ENCODE results near the gene ZNF880. TPM values are rescaled to one million over a fixed set of nuclear protein-coding genes. Genes with fewer than 3 reads are reported as not detected.
"Not testable (repeated sequence)": the region's sequence is repeated elsewhere in the genome, so short reads cannot be mapped to it uniquely, and the experiment has no call there.

ZNF880 gene
- 17.5 TPM for polyA plus RNA-seq
- long read RNA-seq, donor 1, transcript ZNF880-202 (4 exons, 2,230 nt) = minor isoform, 5 of 13 reads
- long read RNA-seq, donor 1, transcript ZNF880-206 (4 exons, 953 nt) = major isoform, 7 of 13 reads
- long read RNA-seq, donor 1, partial matches to known transcripts = 0 of 13 reads
- long read RNA-seq, donor 1, other reads (novel, unspliced or antisense) = 0 of 13 reads
- long read RNA-seq, donor 2, transcript ZNF880-206 (4 exons, 953 nt) = major isoform, 12 of 13 reads
- long read RNA-seq, donor 2, partial matches to known transcripts = 0 of 13 reads
- long read RNA-seq, donor 2, other reads (novel, unspliced or antisense) = 0 of 13 reads
- long read RNA-seq, donor 3, partial matches to known transcripts = 0 of 5 reads
- long read RNA-seq, donor 3, other reads (novel, unspliced or antisense) = 0 of 5 reads
- long read RNA-seq, donor 4, partial matches to known transcripts = 0 of 3 reads
- long read RNA-seq, donor 4, other reads (novel, unspliced or antisense) = 0 of 3 reads
- long read RNA-seq, donor 5, partial matches to known transcripts = 0 of 5 reads
- long read RNA-seq, donor 5, other reads (novel, unspliced or antisense) = 0 of 5 reads
- long read RNA-seq, donor 6, partial matches to known transcripts = 0 of 6 reads
- long read RNA-seq, donor 6, other reads (novel, unspliced or antisense) = 0 of 6 reads
- long read RNA-seq, donor 7, transcript ZNF880-206 (4 exons, 953 nt) = major isoform, 7 of 9 reads
- long read RNA-seq, donor 7, partial matches to known transcripts = 0 of 9 reads
- long read RNA-seq, donor 7, other reads (novel, unspliced or antisense) = 0 of 9 reads
- long read RNA-seq, donor 8, transcript ZNF880-206 (4 exons, 953 nt) = minor isoform, 5 of 24 reads
- long read RNA-seq, donor 8, transcript ZNF880-202 (4 exons, 2,230 nt) = major isoform, 8 of 24 reads
- long read RNA-seq, donor 8, partial matches to known transcripts = 7 of 24 reads
- long read RNA-seq, donor 8, other reads (novel, unspliced or antisense) = 0 of 24 reads
- long read RNA-seq, donor 9, partial matches to known transcripts = 0 of 3 reads
- long read RNA-seq, donor 9, other reads (novel, unspliced or antisense) = 0 of 3 reads
- long read RNA-seq, donor 10, transcript ZNF880-202 (4 exons, 2,230 nt) = major isoform, 11 of 16 reads
- long read RNA-seq, donor 10, partial matches to known transcripts = 0 of 16 reads
- long read RNA-seq, donor 10, other reads (novel, unspliced or antisense) = 0 of 16 reads
- long read RNA-seq, donor 11, transcript ZNF880-202 (4 exons, 2,230 nt) = major isoform, 6 of 7 reads
- long read RNA-seq, donor 11, partial matches to known transcripts = 0 of 7 reads
- long read RNA-seq, donor 11, other reads (novel, unspliced or antisense) = 0 of 7 reads

- Histone ChIP-seq H3K36me3 (ENCODE audit: control insufficient read depth, insufficient read depth, low read length) (peaks cover 26% of the 10 kb centered on the region), H3K9me3 (ENCODE audit: control insufficient read depth, low read depth, low read length) (peaks cover 67% of the 10 kb centered on the region), H3K27ac (ENCODE audit: low read length) (peak within 1 kb of the TSS; percentile 97), H3K4me1 (ENCODE audit: control insufficient read depth, insufficient read depth, low read length) (no peaks in the 10 kb centered on the region), H3K4me3 (ENCODE audit: low read length) (peak within 1 kb of the TSS; percentile 98), H3K27me3 (ENCODE audit: control insufficient read depth, insufficient read depth, low read length) (no peaks in the 10 kb centered on the region)
- WGBS (ENCODE audit: insufficient coverage, low lambda C conversion rate) = 17% methylated on average over 1 of the region's 52 CpGs
- peak; percentile 93 for DNase-seq
Measured at GRCh38 chr19:52369559-52370340, at the start of gene ZNF880. Gene ZNF880 (plus strand): TSS chr19:52369923. CDS start chr19:52369966, 43 bp downstream.

DNA sequence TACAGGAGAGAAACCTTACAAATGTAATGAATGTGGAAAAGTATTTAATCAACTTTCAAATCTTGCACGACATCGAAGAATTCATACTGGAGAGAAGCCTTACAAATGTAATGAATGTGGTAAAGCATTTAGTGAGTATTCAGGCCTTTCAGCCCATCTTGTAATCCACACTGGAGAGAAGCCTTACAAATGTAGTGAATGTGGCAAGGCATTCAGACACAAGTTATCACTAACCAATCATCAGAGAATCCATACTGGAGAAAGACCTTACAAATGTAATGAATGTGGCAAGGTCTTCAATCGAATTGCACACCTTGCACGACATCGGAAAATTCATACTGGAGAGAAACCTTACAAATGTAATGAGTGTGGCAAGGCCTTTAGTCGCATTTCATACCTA is 47.3 kb upstream of the ZNF880 start:
- WGBS (ENCODE audit: insufficient coverage, low lambda C conversion rate) = no CpG with 5 or more reads among the region's 6 CpGs
- Histone ChIP-seq H3K36me3 (ENCODE audit: control insufficient read depth, insufficient read depth, low read length) (peaks cover 42% of the 10 kb centered on the region), H3K4me3 (ENCODE audit: low read length) (no peak overlapping the region), H3K4me1 (ENCODE audit: control insufficient read depth, insufficient read depth, low read length) (no peaks in the 10 kb centered on the region), H3K9me3 (ENCODE audit: control insufficient read depth, low read depth, low read length) (peaks cover 61% of the 10 kb centered on the region), H3K27me3 (ENCODE audit: control insufficient read depth, insufficient read depth, low read length) (no peaks in the 10 kb centered on the region), H3K27ac (ENCODE audit: low read length) (no peak overlapping the region)
- DNase-seq = no peak

DNA sequence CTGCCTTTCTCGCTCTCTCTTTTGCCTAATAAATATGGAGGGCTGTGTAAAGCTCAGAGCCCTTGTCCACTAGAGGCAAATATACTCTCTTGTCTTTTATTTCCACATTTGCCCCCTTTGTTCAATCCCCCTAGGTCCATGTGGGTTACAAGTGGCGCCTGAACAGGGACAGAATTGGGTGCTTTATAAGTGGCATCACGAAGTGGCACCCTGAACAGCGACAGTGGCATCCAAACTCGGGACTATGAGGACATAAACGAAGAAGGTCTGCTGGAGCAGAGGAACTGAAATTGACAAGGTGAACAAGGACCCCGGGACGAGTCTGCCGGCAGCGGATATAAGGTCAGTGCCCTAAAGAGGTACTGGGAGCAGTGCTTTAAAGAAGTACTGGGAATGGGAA is 38.0 kb upstream of the ZNF880 start:
- peaks cover 38% of the 10 kb centered on the region for H3K9me3 ChIP-seq (ENCODE audit: control insufficient read depth, low read depth, low read length)
- peak in 1 of 2 donors; percentile 29 for DNase-seq
- WGBS (ENCODE audit: insufficient coverage, low lambda C conversion rate) = 92% methylated on average over 4 of the region's 10 CpGs

DNA sequence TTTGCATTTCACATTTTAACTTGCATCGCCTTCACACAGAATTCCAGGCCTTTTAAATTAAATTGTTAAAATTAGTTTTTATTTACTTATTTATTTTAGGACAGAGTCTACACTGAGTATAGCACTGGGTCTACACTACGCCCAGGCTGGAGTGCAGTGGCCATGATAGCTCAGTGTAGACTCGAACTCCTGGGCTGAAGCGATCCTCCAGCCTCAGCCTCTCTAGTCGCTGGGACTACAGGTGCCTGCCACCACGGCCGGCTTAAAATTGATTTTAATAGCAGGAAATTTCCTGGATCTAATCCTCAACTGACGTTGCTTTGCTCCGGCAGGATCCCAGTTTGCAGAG is 34.0 kb upstream of the ZNF880 start:
- WGBS (ENCODE audit: insufficient coverage, low lambda C conversion rate) = 100% methylated on average over 1 of the region's 9 CpGs
- Histone ChIP-seq H3K27me3 (ENCODE audit: control insufficient read depth, insufficient read depth, low read length) (no peaks in the 10 kb centered on the region), H3K36me3 (ENCODE audit: control insufficient read depth, insufficient read depth, low read length) (no peaks in the 10 kb centered on the region), H3K4me1 (ENCODE audit: control insufficient read depth, insufficient read depth, low read length) (peaks cover 4% of the 10 kb centered on the region), H3K4me3 (ENCODE audit: low read length) (peak overlapping the region; percentile 87), H3K9me3 (ENCODE audit: control insufficient read depth, low read depth, low read length) (peaks cover 24% of the 10 kb centered on the region), H3K27ac (ENCODE audit: low read length) (peak overlapping the region; percentile 78)
- no peak for DNase-seq

More for the DNA sequence above, 38.0 kb upstream of the ZNF880 start:
- H3K27me3 ChIP-seq (ENCODE audit: control insufficient read depth, insufficient read depth, low read length) = no peaks in the 10 kb centered on the region
- H3K4me1 ChIP-seq (ENCODE audit: control insufficient read depth, insufficient read depth, low read length) = no peaks in the 10 kb centered on the region
- no peaks in the 10 kb centered on the region for H3K36me3 ChIP-seq (ENCODE audit: control insufficient read depth, insufficient read depth, low read length)
- H3K4me3 ChIP-seq (ENCODE audit: low read length) = no peak overlapping the region
- H3K27ac ChIP-seq (ENCODE audit: low read length) = no peak overlapping the region

- no peaks in the 10 kb centered on the region for H3K36me3 ChIP-seq (ENCODE audit: control insufficient read depth, insufficient read depth, low read length)
- H3K27me3 ChIP-seq (ENCODE audit: control insufficient read depth, insufficient read depth, low read length) = no peaks in the 10 kb centered on the region
- peak within 1 kb of the TSS; percentile 87 for H3K4me3 ChIP-seq (ENCODE audit: low read length)
- peaks cover 4% of the 10 kb centered on the region for H3K4me1 ChIP-seq (ENCODE audit: control insufficient read depth, insufficient read depth, low read length)
- peak within 1 kb of the TSS; percentile 78 for H3K27ac ChIP-seq (ENCODE audit: low read length)
- peaks cover 20% of the 10 kb centered on the region for H3K9me3 ChIP-seq (ENCODE audit: control insufficient read depth, low read depth, low read length)
- peak; percentile 89 to 90 for DNase-seq
- WGBS (ENCODE audit: insufficient coverage, low lambda C conversion rate) = no CpG with 5 or more reads among the region's 55 CpGs
Measured at GRCh38 chr19:52336117-52336790, 33.5 kb upstream of the ZNF880 start, which contains the start of gene ZNF610. Gene ZNF610 (plus strand): TSS chr19:52336243. CDS start chr19:52349173, 12,930 bp downstream.

- Histone ChIP-seq H3K4me1 (ENCODE audit: control insufficient read depth, insufficient read depth, low read length) (peaks cover 4% of the 10 kb centered on the region), H3K36me3 (ENCODE audit: control insufficient read depth, insufficient read depth, low read length) (peaks cover 1% of the 10 kb centered on the region), H3K27me3 (ENCODE audit: control insufficient read depth, insufficient read depth, low read length) (no peaks in the 10 kb centered on the region), H3K27ac (ENCODE audit: low read length) (peak overlapping the region; percentile 78), H3K4me3 (ENCODE audit: low read length) (peak overlapping the region; percentile 87), H3K9me3 (ENCODE audit: control insufficient read depth, low read depth, low read length) (peaks cover 18% of the 10 kb centered on the region)
- peak in 1 of 2 donors; percentile 46 for DNase-seq
- 0% methylated on average over 3 of the region's 9 CpGs for WGBS (ENCODE audit: insufficient coverage, low lambda C conversion rate)
Measured at GRCh38 chr19:52336791-52337381, 32.8 kb upstream of the ZNF880 start.

DNA sequence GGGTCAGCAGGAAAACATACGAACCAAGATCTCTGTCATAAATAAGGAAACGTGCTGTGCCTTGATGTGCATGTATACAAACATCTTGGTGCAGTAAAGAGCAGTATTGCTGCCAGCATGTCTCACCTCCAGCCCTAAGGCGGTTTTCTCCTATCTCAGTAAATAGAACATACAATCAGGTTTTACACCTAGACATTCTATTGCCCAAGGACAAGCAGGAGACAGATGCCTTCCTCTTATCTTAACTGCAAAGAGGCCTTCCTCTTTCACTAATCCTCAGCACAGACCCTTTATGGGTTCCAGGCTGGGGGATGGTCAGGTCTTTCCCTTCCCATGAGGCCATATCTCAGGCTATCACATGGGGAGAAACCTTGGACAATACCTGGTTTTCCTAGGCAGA is 30.7 kb upstream of the ZNF880 start:
- H3K27me3 ChIP-seq (ENCODE audit: control insufficient read depth, insufficient read depth, low read length); H3K4me1 ChIP-seq (ENCODE audit: control insufficient read depth, insufficient read depth, low read length); H3K36me3 ChIP-seq (ENCODE audit: control insufficient read depth, insufficient read depth, low read length); H3K4me3 ChIP-seq (ENCODE audit: low read length): not testable (repeated sequence)
- no CpG with 5 or more reads among the region's 3 CpGs for WGBS (ENCODE audit: insufficient coverage, low lambda C conversion rate)
- DNase-seq = peak; percentile 51 to 64
- H3K9me3 ChIP-seq (ENCODE audit: control insufficient read depth, low read depth, low read length) = peaks cover 15% of the 10 kb centered on the region
- peak overlapping the region; percentile 58 for H3K27ac ChIP-seq (ENCODE audit: low read length)

DNA sequence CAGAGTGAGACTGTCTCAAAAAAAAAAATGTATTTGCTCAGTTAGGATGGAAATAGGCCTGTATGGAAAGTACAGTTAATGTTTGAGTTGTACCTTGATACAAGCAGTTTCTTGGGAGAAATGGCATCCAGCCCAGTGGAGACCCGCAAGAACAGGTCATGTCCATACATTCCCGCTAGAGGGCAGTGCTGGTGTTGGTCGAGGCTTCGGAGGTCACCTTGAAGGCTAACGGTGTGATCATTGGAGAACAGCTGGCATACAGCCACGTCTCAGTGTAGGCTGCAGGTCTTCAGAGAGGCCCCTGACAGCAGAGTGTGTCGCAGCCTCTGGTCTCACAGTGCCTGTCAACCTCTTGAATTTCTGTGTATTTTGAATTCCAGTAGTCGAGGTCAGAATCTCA is 26.2 kb upstream of the ZNF880 start:
- WGBS (ENCODE audit: insufficient coverage, low lambda C conversion rate) = no CpG with 5 or more reads among the region's 8 CpGs
- Histone ChIP-seq H3K36me3 (ENCODE audit: control insufficient read depth, insufficient read depth, low read length) (peaks cover 15% of the 10 kb centered on the region), H3K27ac (ENCODE audit: low read length) (no peak overlapping the region), H3K4me1 (ENCODE audit: control insufficient read depth, insufficient read depth, low read length) (no peaks in the 10 kb centered on the region), H3K4me3 (ENCODE audit: low read length) (no peak overlapping the region), H3K9me3 (ENCODE audit: control insufficient read depth, low read depth, low read length) (peaks cover 9% of the 10 kb centered on the region), H3K27me3 (ENCODE audit: control insufficient read depth, insufficient read depth, low read length) (no peaks in the 10 kb centered on the region)
- peak; percentile 44 to 51 for DNase-seq

GRCh38 chr19:52345162-52345561 is 24.6 kb upstream of the ZNF880 start:
- no peak for DNase-seq
- H3K4me3 ChIP-seq (ENCODE audit: low read length) = no peak overlapping the region
- H3K27ac ChIP-seq (ENCODE audit: low read length) = no peak overlapping the region
- no peaks in the 10 kb centered on the region for H3K27me3 ChIP-seq (ENCODE audit: control insufficient read depth, insufficient read depth, low read length)
- WGBS (ENCODE audit: insufficient coverage, low lambda C conversion rate) = 100% methylated on average over 1 of the region's 6 CpGs
- H3K36me3 ChIP-seq (ENCODE audit: control insufficient read depth, insufficient read depth, low read length) = peaks cover 27% of the 10 kb centered on the region
- H3K9me3 ChIP-seq (ENCODE audit: control insufficient read depth, low read depth, low read length) = peaks cover 10% of the 10 kb centered on the region
- no peaks in the 10 kb centered on the region for H3K4me1 ChIP-seq (ENCODE audit: control insufficient read depth, insufficient read depth, low read length)
